HepG2 (cell line): ENCODE data around the gene MUC13. TPM values are rescaled to one million over a fixed set of nuclear protein-coding genes. Genes with fewer than 3 reads are reported as not detected.

Experiments
- ATAC-seq: fragments of 200-7000 bp; cut with Tn5 transposase; 3 replicates; pipeline ENCODE4 v1.9.1; 2020; ENCODE audit warnings: mild to moderate bottlenecking, moderate library complexity
- BruUV-seq: library from RNA; stranded (reverse); fragments of 400-500 nt; replicated peaks from 2 replicates; lab custom pipeline; 2021; lab: Mats Ljungman, UMichigan
- CTCF ChIA-PET: fragments of 300-600 bp; formaldehyde crosslinking; extraction: SDS; loops from one replicate; lab custom pipeline; 2021; ENCODE audit warnings: low total read pairs, inconsistent platforms, low intra/inter-chr PET ratio; lab: Yijun Ruan, JAX
- POLR2A ChIA-PET: fragments of 350-600 bp; sonication (Branson Sonifier 250); formaldehyde crosslinking; loops from one replicate; lab custom pipeline; 2020; ENCODE audit warnings: antibody characterized with exemption, inconsistent platforms; lab: Yijun Ruan, JAX
- DNase-seq: peaks from one replicate; pipeline ENCODE4 v3.0.0-alpha.2; 2015; ENCODE audit warnings: low spot score
- FAIRE-seq: peaks from 3 replicates; lab custom pipeline; 2011; peaks lifted over from hg19 to GRCh38; lab: Jason Lieb, UNC
- H2AFZ ChIP-seq: one replicate; pipeline ENCODE4 v1.6.1; 2011; ENCODE audit warnings: low read length, inconsistent platforms
- H3K27ac ChIP-seq: fragments of 300-600 bp; 3 replicates; pipeline ENCODE4 v1.8.0; 2011; ENCODE audit warnings: mixed run types, mild to moderate bottlenecking, mixed read lengths, low read length, inconsistent platforms; ENCODE audit not compliant: insufficient read depth; ENCODE audit errors: extremely low read length
- H3K27me3 ChIP-seq, 2 experiments: fragments of 200-600 bp in 1 of 2; 2 replicates in 1 of 2; 3 replicates in 1 of 2; pipeline versions ENCODE4 v1.6.0 to v1.8.0; 2011; ENCODE audit warnings: low read length in 2 of 2, mild to moderate bottlenecking in 2 of 2, moderate library complexity in 2 of 2, inconsistent platforms in 1 of 2; ENCODE audit not compliant: insufficient read depth in 2 of 2, control insufficient read depth in 1 of 2
- H3K36me3 ChIP-seq, 2 experiments: fragments of 200-600 bp in 1 of 2; replicated peaks in 1 of 2; 2 replicates in 1 of 2; 3 replicates in 1 of 2; pipeline versions ENCODE4 v1.5.1 to v1.8.0; 2011; ENCODE audit warnings: low read length in 2 of 2, inconsistent platforms in 1 of 2; ENCODE audit not compliant: insufficient read depth in 2 of 2, control insufficient read depth in 1 of 2
- H3K4me1 ChIP-seq: 2 replicates; pipeline ENCODE4 v1.5.1; 2012; ENCODE audit warnings: low read length, inconsistent platforms; ENCODE audit not compliant: insufficient read depth
- H3K4me2 ChIP-seq: 2 replicates; pipeline ENCODE4 v1.6.0; 2011; ENCODE audit warnings: low read depth, low read length, inconsistent platforms
- H3K4me3 ChIP-seq, 3 experiments: fragments of 200-600 bp in 1 of 3; sonication (generic), shearing (Covaris generic) in 1 of 3; replicated peaks in 1 of 3; 2 replicates each; pipeline ENCODE4 v1.5.1; 2011 to 2016; ENCODE audit warnings: low read length in 3 of 3, inconsistent platforms in 2 of 3, low read depth in 2 of 3, mild to moderate bottlenecking in 2 of 3, control low read depth in 1 of 3, mixed read lengths in 1 of 3; ENCODE audit not compliant: insufficient read depth in 1 of 3
- H3K79me2 ChIP-seq: one replicate; pipeline ENCODE4 v1.6.1; 2011; ENCODE audit warnings: low read length, inconsistent platforms; ENCODE audit not compliant: insufficient read depth
- H3K9ac ChIP-seq: 2 replicates; pipeline ENCODE4 v1.6.0; 2011; ENCODE audit warnings: mild to moderate bottlenecking, low read depth, low read length, inconsistent platforms; ENCODE audit not compliant: insufficient read depth
- H3K9me3 ChIP-seq: 2 replicates; pipeline ENCODE4 v1.5.1; 2012; ENCODE audit warnings: mild to moderate bottlenecking, low read length
- H4K20me1 ChIP-seq: 2 replicates; pipeline ENCODE4 v1.6.0; 2011; ENCODE audit warnings: inconsistent platforms, mild to moderate bottlenecking, low read length, moderate library complexity; ENCODE audit not compliant: insufficient read depth
- CREM ChIP-seq, 2 experiments: sonication (generic) in 1 of 2; formaldehyde crosslinking in 1 of 2; IDR thresholded peaks; 2 replicates each; pipeline versions ENCODE4 v1.4.0 to v1.6.1; 2016 to 2020; ENCODE audit warnings: antibody characterized with exemption in 1 of 2, mild to moderate bottlenecking in 1 of 2, missing genetic modification reagents in 1 of 2
- GATA4 ChIP-seq: sonication (generic); IDR thresholded peaks from 2 replicates; pipeline ENCODE4 v1.6.1; 2016; ENCODE audit warnings: antibody characterized with exemption, low read depth, borderline replicate concordance
- MBNL3 ChIP-seq: fragments of 250-450 bp; sonication (Bioruptor Pico); conservative IDR thresholded peaks from 2 replicates; pipeline ENCODE4 v1.8.0; 2022; ENCODE audit warnings: mild to moderate bottlenecking, inconsistent platforms
- MIER3 ChIP-seq: IDR thresholded peaks from 2 replicates; pipeline ENCODE4 v1.6.1; 2016; ENCODE audit warnings: missing compliant biosample characterization, borderline replicate concordance
- NCOA1 ChIP-seq: sonication (generic); formaldehyde crosslinking; IDR thresholded peaks from 2 replicates; pipeline ENCODE4 v1.9.0; 2021; ENCODE audit warnings: missing genetic modification reagents
- ZMYM3 ChIP-seq: sonication (generic); formaldehyde crosslinking; IDR thresholded peaks from 2 replicates; pipeline ENCODE4 v1.5.1; 2020; ENCODE audit warnings: mild to moderate bottlenecking, missing genetic modification reagents
- ZNF180 ChIP-seq: sonication (generic); formaldehyde crosslinking; IDR thresholded peaks from 2 replicates; pipeline ENCODE4 v1.4.0; 2020; ENCODE audit warnings: low read depth, missing genetic modification reagents, borderline replicate concordance
- ZNF354B ChIP-seq: sonication (generic); formaldehyde crosslinking; IDR thresholded peaks from 2 replicates; pipeline ENCODE4 v1.8.0; 2022; ENCODE audit warnings: mild to moderate bottlenecking, missing genetic modification reagents
- WGBS: methylation state at CpG from one replicate; pipeline ENCODE4 v1.1.6; 2017; ENCODE audit warnings: low lambda C conversion rate; 5-methylcytosine and 5-hydroxymethylcytosine counted together
- in situ Hi-C: cut with HindIII; loops from 2 replicates; pipeline ENCODE4 v1.10.0; 2017; ENCODE audit warnings: low pct_unique_long_range_greater_than_20kb; ENCODE audit not compliant: extremely low pct_ligation_motif_present
- intact Hi-C: fragments of 100-400 bp; cut with micrococcal nuclease; formaldehyde crosslinking; loops from one replicate; pipeline ENCODE4 v1.10.0; 2022; ENCODE audit not compliant: unreplicated experiment
- polyA plus RNA-seq, 8 experiments: library from polyadenylated mRNA; depleted of rRNA in 3 of 8; stranded (reverse) in 7 of 8; unstranded in 1 of 8; fragments of >200 nt; fragmentation: Illumina TruSeq in 4 of 8; extraction: Trizol in 4 of 8; gene quantifications; 2 replicates each; pipeline versions ENCODE4 v1.2.1 to v1.2.3, GENCODE V29; 2011 to 2016; ENCODE audit warnings: low read depth in 4 of 8, missing spikeins in 1 of 8, mixed read lengths in 1 of 8; ENCODE audit not compliant: insufficient read depth in 1 of 8
- total RNA-seq, 5 experiments: library from RNA; depleted of rRNA; stranded (reverse); fragments of >200 nt; fragmentation: Illumina TruSeq; extraction: Trizol; gene quantifications; 2 replicates each; pipeline ENCODE4 v1.2.3, GENCODE V29; 2016; ENCODE audit warnings: low read depth in 1 of 5
- TF ChIP-seq, protein P1 (sequence below): sonication (generic); formaldehyde crosslinking; conservative IDR thresholded peaks from 2 replicates; pipeline ENCODE4 v1.8.0; 2022; ENCODE audit warnings: mild to moderate bottlenecking, moderate library complexity, missing genetic modification reagents
- TF ChIP-seq, protein P2 (sequence below): sonication (generic); formaldehyde crosslinking; IDR thresholded peaks from 2 replicates; pipeline ENCODE4 v1.8.1; 2023; ENCODE audit warnings: mild to moderate bottlenecking, missing genetic modification reagents
- TF ChIP-seq, protein P3 (sequence below): sonication (generic); formaldehyde crosslinking; IDR thresholded peaks from 2 replicates; pipeline ENCODE4 v1.4.0; 2020; ENCODE audit warnings: missing genetic modification reagents

Gene MUC13
- total and polyA plus RNA-seq, 2 of the 13 experiments (the other 11 are each of a cell fraction or from before 2014, with no cell fraction given): 0.04 to 1.2 TPM

DNA sequence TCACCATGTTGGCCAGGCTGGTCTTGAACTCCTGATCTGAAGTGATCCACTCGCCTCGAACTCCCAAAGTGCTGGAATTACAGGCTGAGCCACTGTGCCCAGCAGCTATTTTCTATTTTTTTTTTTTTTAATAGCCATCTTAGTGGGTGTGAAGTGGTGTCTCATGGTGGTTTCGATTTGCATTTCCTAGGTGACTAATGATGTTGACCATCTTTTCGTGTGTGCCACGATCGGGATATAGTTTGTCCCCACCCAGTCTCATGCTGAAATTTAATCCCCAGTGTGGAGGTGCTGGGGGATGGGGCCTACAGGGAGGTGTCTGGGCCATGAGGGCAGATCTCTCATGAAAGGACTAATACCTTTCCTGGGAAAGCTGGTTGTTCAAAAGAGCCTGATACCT lies 41.8 kb upstream of the MUC13 start (continued):
- TF ChIP-seq, protein P1, sequence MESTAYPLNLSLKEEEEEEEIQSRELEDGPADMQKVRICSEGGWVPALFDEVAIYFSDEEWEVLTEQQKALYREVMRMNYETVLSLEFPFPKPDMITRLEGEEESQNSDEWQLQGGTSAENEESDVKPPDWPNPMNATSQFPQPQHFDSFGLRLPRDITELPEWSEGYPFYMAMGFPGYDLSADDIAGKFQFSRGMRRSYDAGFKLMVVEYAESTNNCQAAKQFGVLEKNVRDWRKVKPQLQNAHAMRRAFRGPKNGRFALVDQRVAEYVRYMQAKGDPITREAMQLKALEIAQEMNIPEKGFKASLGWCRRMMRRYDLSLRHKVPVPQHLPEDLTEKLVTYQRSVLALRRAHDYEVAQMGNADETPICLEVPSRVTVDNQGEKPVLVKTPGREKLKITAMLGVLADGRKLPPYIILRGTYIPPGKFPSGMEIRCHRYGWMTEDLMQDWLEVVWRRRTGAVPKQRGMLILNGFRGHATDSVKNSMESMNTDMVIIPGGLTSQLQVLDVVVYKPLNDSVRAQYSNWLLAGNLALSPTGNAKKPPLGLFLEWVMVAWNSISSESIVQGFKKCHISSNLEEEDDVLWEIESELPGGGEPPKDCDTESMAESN (CRISPR knock-in tag): no peak
- TF ChIP-seq GATA4: no peak
- TF ChIP-seq, protein P2, sequence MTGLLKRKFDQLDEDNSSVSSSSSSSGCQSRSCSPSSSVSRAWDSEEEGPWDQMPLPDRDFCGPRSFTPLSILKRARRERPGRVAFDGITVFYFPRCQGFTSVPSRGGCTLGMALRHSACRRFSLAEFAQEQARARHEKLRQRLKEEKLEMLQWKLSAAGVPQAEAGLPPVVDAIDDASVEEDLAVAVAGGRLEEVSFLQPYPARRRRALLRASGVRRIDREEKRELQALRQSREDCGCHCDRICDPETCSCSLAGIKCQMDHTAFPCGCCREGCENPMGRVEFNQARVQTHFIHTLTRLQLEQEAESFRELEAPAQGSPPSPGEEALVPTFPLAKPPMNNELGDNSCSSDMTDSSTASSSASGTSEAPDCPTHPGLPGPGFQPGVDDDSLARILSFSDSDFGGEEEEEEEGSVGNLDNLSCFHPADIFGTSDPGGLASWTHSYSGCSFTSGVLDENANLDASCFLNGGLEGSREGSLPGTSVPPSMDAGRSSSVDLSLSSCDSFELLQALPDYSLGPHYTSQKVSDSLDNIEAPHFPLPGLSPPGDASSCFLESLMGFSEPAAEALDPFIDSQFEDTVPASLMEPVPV (CRISPR knock-in tag): no peak

DNA sequence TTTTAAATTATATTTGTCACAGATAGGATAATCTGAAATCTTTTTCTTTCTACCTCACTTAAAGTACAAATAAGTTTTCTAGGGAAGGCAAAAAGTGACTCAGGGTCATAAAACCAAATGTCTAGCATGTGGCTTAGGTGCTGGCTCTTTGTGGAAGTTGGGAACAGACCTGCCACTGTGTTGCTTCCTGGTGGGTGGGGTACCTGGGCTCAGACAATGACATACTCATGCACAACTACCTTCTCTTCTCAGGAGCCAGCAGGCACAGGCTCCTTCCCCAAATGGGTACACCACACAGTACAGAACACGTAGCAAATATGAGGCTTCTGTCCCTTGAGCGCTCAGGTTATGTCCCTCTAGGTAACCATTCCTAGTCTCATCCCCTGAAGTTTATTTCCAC lies 40.1 kb upstream of the MUC13 start:
- H2AFZ ChIP-seq: no peak overlapping the region
- no peak for DNase-seq
- H3K4me3 ChIP-seq: no peak overlapping the region
- peaks cover 18 to 52% of the 10 kb centered on the region in 2 experiments; a peak in 4 of 5 replicates for H3K36me3 ChIP-seq
- 96% methylated on average over 2 of the region's 2 CpGs for WGBS
- no peak for FAIRE-seq
- in situ Hi-C loops (loop anchor here (25.0 kb wide), 1 partner anchor 463 kb away; no protein-coding TSS in a partner anchor), intact Hi-C loops (no loop called here)
- 0 out of 2 replicates have a peak, but pooled peaks cover 4% of the 10 kb centered on the region for H3K4me1 ChIP-seq
- H3K9ac ChIP-seq: no peak overlapping the region
- ATAC-seq: no peak
- H3K27ac ChIP-seq: no peak overlapping the region
- CTCF ChIA-PET: no interaction called here
- H3K4me2 ChIP-seq: no peak overlapping the region
- BruUV-seq: no TSS peak
- POLR2A ChIA-PET: no interaction called here
- no peaks in the 10 kb centered on the region for H3K9me3 ChIP-seq
- no peaks in the 10 kb centered on the region for H3K27me3 ChIP-seq
- H3K79me2 ChIP-seq: no peaks in the 10 kb centered on the region
- no peaks in the 10 kb centered on the region for H4K20me1 ChIP-seq
- TF ChIP-seq MIER3 (no peak), CREM (IDR thresholded peaks at IDR 0.05) (no peak), CREM (CRISPR knock-in tag; IDR thresholded peaks at IDR 0.05) (no peak), ZMYM3 (no peak), ZNF354B (CRISPR knock-in tag) (no peak), MBNL3 (CRISPR knock-in tag) (no peak), NCOA1 (CRISPR knock-in tag) (no peak), ZNF180 (CRISPR knock-in tag) (no peak)
- TF ChIP-seq, protein P3, sequence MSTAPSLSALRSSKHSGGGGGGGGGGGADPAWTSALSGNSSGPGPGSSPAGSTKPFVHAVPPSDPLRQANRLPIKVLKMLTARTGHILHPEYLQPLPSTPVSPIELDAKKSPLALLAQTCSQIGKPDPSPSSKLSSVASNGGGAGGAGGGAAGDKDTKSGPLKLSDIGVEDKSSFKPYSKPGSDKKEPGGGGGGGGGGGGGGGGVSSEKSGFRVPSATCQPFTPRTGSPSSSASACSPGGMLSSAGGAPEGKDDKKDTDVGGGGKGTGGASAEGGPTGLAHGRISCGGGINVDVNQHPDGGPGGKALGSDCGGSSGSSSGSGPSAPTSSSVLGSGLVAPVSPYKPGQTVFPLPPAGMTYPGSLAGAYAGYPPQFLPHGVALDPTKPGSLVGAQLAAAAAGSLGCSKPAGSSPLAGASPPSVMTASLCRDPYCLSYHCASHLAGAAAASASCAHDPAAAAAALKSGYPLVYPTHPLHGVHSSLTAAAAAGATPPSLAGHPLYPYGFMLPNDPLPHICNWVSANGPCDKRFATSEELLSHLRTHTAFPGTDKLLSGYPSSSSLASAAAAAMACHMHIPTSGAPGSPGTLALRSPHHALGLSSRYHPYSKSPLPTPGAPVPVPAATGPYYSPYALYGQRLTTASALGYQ (CRISPR knock-in tag): no peak
- TF ChIP-seq, all 625 proteins: peak for 0
